ENCODE measurements around the gene MYCN. TPM values are rescaled to one million over a fixed set of nuclear protein-coding genes. Genes with fewer than 3 reads are reported as not detected.

Gene MYCN
- total and polyA plus RNA-seq, 9 donors = 1.2 to 7.0 (median 2.7) TPM

GRCh38 chr2:15963977-15964670 lies 23.8 kb downstream of the MYCN start:
- Histone ChIP-seq H3K4me1 (ENCODE audit: insufficient read depth) (no peaks in the 10 kb centered on the region), H3K9me3 (no peaks in the 10 kb centered on the region), H3K4me3 (no peak overlapping the region), H3K36me3 (no peaks in the 10 kb centered on the region), H3K27ac (no peak overlapping the region), H3K27me3 (no peaks in the 10 kb centered on the region)
- WGBS, 3 donors = 87 to 93% (median 90%) methylated on average over 5 of the region's 5 CpGs
- intact Hi-C loops (cut with DNase I) = no loop called here
- TF ChIP-seq CTCF (IDR thresholded peaks at IDR 0.05) (no peak), EP300 (IDR thresholded peaks at IDR 0.05) (no peak), POLR2A (IDR thresholded peaks at IDR 0.05) (no peak)
- DNase-seq = no peak

- Histone ChIP-seq H3K4me1 (ENCODE audit: insufficient read depth) (no peaks in the 10 kb centered on the region), H3K36me3 (no peaks in the 10 kb centered on the region), H3K27me3 (no peaks in the 10 kb centered on the region), H3K27ac (no peak overlapping the region), H3K9me3 (no peaks in the 10 kb centered on the region), H3K4me3 (no peak overlapping the region)
- 87 to 90% (median 87%) methylated on average over 7 of the region's 7 CpGs for whole genome bisulfite sequencing, 3 donors
- intact Hi-C loops (cut with DNase I) = no loop called here
- TF ChIP-seq EP300 (IDR thresholded peaks at IDR 0.05) (no peak), POLR2A (IDR thresholded peaks at IDR 0.05) (no peak), CTCF (IDR thresholded peaks at IDR 0.05) (no peak)
- no peak for DNase-seq
Measured at GRCh38 chr2:15964936-15965563, 24.7 kb downstream of the MYCN start.

- no peaks in the 10 kb centered on the region for H3K36me3 ChIP-seq
- no peaks in the 10 kb centered on the region for H3K4me1 ChIP-seq (ENCODE audit: insufficient read depth)
- H3K4me3 ChIP-seq = no peak overlapping the region
- no peaks in the 10 kb centered on the region for H3K9me3 ChIP-seq
- H3K27ac ChIP-seq = no peak overlapping the region
- WGBS, 3 donors = 84 to 92% (median 86%) methylated on average over 14 of the region's 14 CpGs
- intact Hi-C loops (cut with DNase I) = no loop called here
- no peak for DNase-seq
- H3K27me3 ChIP-seq = no peaks in the 10 kb centered on the region
- TF ChIP-seq CTCF (IDR thresholded peaks at IDR 0.05) (no peak), POLR2A (IDR thresholded peaks at IDR 0.05) (no peak), EP300 (IDR thresholded peaks at IDR 0.05) (no peak)
Measured at GRCh38 chr2:15965564-15966019, 25.2 kb downstream of the MYCN start.

DNA sequence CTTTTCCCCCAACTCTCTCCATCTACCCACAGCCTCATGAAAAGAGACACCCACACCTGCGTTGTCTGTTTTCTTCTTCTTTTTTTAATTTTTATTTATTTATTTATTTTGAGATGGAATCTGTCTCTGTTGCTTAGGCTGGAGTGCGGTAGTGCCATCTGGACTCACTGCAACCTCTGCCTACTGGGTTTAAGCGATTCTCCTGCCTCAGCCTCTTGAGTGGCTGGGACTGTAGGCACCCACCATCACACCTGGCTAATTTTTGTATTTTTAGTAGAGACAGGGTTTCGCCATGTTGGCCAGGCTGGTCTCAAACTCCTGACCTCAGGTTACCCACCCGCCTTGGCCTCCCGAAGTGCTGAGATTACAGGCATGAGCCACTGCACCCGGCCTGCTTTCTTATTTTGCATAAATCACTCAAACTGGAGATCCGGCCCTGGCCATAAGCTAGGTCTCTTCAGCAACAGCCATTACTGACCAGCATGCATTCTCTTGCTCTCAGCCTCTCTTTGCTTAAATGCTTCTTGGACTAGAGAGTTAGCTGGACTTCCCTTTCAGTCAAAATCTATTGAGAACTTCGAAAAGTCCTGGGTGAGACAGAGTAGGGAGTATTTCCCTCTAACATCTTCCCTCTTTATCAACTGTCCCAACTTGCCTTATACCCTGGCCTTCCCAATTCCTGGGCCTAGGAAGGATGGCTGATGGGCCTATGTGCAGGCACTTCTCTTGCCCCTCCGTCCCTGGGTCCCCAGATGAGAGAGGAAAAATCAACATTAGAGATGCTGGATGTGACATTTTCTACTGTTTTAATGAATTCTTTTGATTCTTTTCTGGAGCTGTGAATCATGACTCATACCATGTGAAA lies 27.3 kb downstream of the MYCN start:
- Histone ChIP-seq H3K27me3 (no peaks in the 10 kb centered on the region), H3K27ac (no peak overlapping the region), H3K9me3 (no peaks in the 10 kb centered on the region), H3K4me1 (ENCODE audit: insufficient read depth) (no peaks in the 10 kb centered on the region), H3K36me3 (no peaks in the 10 kb centered on the region), H3K4me3 (no peak overlapping the region)
- intact Hi-C loops (cut with DNase I) = no loop called here
- 90 to 95% (median 94%) methylated on average over 10 of the region's 10 CpGs for WGBS, 3 donors
- no peak for TF ChIP-seq CTCF (IDR thresholded peaks at IDR 0.05)
- TF ChIP-seq EP300 (IDR thresholded peaks at IDR 0.05) = no peak
- no peak for TF ChIP-seq POLR2A (IDR thresholded peaks at IDR 0.05)
- DNase-seq = no peak

Data from ovary (tissue), 9 donors.